Heart left ventricle (tissue), 16 donors: ENCODE data around the gene DPAGT1. TPM values are rescaled to one million over a fixed set of nuclear protein-coding genes. Genes with fewer than 3 reads are reported as not detected.

Source experiments
- ATAC-seq, 4 donors: fragments of 200-7000 bp; cut with Tn5 transposase; one replicate each; pipeline ENCODE4 v1.9.1; 2020 to 2022; ENCODE audit warnings: moderate library complexity in 4 of 4, mild to moderate bottlenecking in 3 of 4, moderate number of reproducible peaks in 1 of 4
- DNase-seq, 5 donors: peaks; one replicate each; pipeline ENCODE4 v3.0.0-alpha.2; 2020
- H3K27ac ChIP-seq, 12 donors: fragments of 200-600 bp; sonication (generic) in 4 of 12; one replicate each; pipeline versions ENCODE4 v1.5.0 to v1.8.0; 2016 to 2022; ENCODE audit warnings: mild to moderate bottlenecking in 2 of 12
- H3K27me3 ChIP-seq, 9 donors: fragments of 200-600 bp; sonication (generic) in 2 of 9; one replicate each; pipeline versions ENCODE4 v1.5.1 to v1.8.0; 2016 to 2022; ENCODE audit warnings: mild to moderate bottlenecking in 3 of 9
- H3K36me3 ChIP-seq, 9 donors: fragments of 200-600 bp; sonication (generic) in 2 of 9; one replicate each; pipeline versions ENCODE4 v1.5.0 to v1.8.0; 2018 to 2022; ENCODE audit warnings: mild to moderate bottlenecking in 2 of 9
- H3K4me1 ChIP-seq, 12 donors: fragments of 200-600 bp; sonication (generic) in 4 of 12; one replicate each; pipeline versions ENCODE4 v1.5.0 to v1.8.0; 2016 to 2022; ENCODE audit warnings: mild to moderate bottlenecking in 3 of 12
- H3K4me3 ChIP-seq, 12 donors: fragments of 200-600 bp; sonication (generic) in 4 of 12; one replicate each; pipeline versions ENCODE4 v1.5.0 to v1.8.0; 2017 to 2022; ENCODE audit warnings: mild to moderate bottlenecking in 9 of 12, moderate library complexity in 4 of 12
- H3K9me3 ChIP-seq, 12 donors: fragments of 200-600 bp; sonication (generic) in 4 of 12; one replicate each; pipeline versions ENCODE4 v1.5.0 to v1.8.0; 2016 to 2022; ENCODE audit warnings: mild to moderate bottlenecking in 1 of 12
- POLR2A ChIP-seq, 2 donors: fragments of 450-650 bp; IDR thresholded peaks; one replicate each; pipeline ENCODE4 v1.6.1; 2017; ENCODE audit warnings: antibody characterized with exemption in 2 of 2, mild to moderate bottlenecking in 2 of 2, moderate library complexity in 2 of 2
- WGBS, 4 donors: extraction: QIAGEN DNeasy Blood & Tissue Kit in 2 of 4; methylation state at CpG; one replicate each; pipeline versions ENCODE4 v1.1.5 to v1.1.7; 2013 to 2018; 5-methylcytosine and 5-hydroxymethylcytosine counted together
- intact Hi-C, 10 donors: fragments of 100-400 bp; cut with DNase I; formaldehyde crosslinking; loops; one replicate each; pipeline versions ENCODE4 v1.11.1 to v1.14.2; 2022
- polyA plus RNA-seq, 2 donors: library from polyadenylated mRNA; stranded (reverse); fragments of 200-250 nt; gene quantifications; one replicate each; pipeline ENCODE4 v1.2.3, GENCODE V29; 2013
- total RNA-seq, 9 donors: library from RNA; depleted of rRNA in 2 of 9; stranded (reverse); fragments of >200 nt in 2 of 9; fragmentation: NEBNext Ultra II Directional in 3 of 9; extraction: Animal tissue kit (Norgen Biotek cat#: 25700) in 3 of 9; gene quantifications; one replicate each; pipeline versions ENCODE4 v1.1.0 to v1.2.4, GENCODE V29; 2016 to 2023
- TF ChIP-seq, protein P1 (sequence below), 12 donors: fragments of 200-600 bp; sonication (generic) in 4 of 12; IDR thresholded peaks; one replicate each; pipeline versions ENCODE4 v1.5.0 to v1.8.0; 2018 to 2022; ENCODE audit warnings: antibody characterized with exemption in 12 of 12, mild to moderate bottlenecking in 5 of 12
- donor health status: ischemic (EF 13 %, LVEDD 7.1; RV severe dilation, severe dysfunction).
- donor health status: healthy with polysubstance abuse.
- donor health status: DM: no; HTN: yes; CAD: no.
- donor health status: DM: no; HTN: no; CAD: no.
- donor health status: ischemic (EF 25% LVEDD 6.9; RV normal size, moderate dysfunction).
- donor health status: ischemic (EF 25% LVEDD 5.7; RV mildly dilated, moderate dysfunction).
- donor health status: healthy.
- donor health status: DM: yes; HTN: yes; CAD: no.
- donor health status: ischemic (EF 35%, LVEDD 5.7; RV mildly dilated, moderate dysfunction).
- donor health status: nonischemic (EF 11% LVEDD 7.7; RV severe dilation, severe dysfunction).
- donor health status: DM: yes; HTN: yes; CAD: no.
- donor health status: PGD.
- donor health status: ischemic (EF 29% LVEDD 5.4; RV normal size, mild dysfunction).
- donor health status: nonischemic (EF 23%, LVEDD 6.1; RV moderate dilation, normal function).

The DPAGT1 gene
- total and polyA plus RNA-seq, 11 donors = 11.2 to 32.9 (median 16.5) TPM

DNA sequence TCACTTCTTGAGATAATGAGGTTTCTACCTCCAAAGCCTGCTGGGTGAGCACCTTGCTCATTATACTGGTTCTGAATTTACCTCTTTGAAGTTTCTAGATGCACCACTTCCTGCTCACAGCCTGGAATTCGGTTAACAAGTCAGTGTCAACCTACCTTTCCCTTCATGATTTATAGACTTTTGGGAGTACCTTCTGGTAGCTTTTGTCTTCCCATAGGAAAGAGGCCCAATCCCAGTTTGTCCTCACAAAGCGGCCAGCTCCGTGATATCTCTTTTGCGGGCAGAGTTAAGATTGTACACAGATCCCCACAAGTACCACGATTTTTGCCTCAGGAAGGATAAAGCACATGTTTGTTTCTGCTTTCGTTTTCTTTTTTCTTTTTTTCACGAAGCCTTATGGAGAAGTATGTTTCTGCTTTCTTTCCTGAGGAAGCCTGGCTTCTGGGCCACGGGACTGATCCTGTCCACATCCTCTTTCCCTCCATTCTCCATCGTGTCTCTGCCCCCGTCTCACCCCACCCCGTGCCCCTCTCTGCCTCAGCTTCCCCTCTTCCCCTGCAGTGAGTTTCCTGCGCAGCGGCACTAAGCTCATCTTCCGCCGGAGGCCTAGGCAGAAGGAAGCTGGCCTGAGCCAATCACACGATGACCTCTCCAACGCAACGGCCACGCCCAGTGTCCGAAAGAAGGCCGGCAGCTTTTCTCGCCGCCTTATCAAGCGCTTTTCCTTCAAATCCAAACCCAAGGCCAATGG, 14.0 kb upstream of the DPAGT1 start:
- no peak for TF ChIP-seq POLR2A (IDR thresholded peaks at IDR 0.05)
- TF ChIP-seq, protein P1, sequence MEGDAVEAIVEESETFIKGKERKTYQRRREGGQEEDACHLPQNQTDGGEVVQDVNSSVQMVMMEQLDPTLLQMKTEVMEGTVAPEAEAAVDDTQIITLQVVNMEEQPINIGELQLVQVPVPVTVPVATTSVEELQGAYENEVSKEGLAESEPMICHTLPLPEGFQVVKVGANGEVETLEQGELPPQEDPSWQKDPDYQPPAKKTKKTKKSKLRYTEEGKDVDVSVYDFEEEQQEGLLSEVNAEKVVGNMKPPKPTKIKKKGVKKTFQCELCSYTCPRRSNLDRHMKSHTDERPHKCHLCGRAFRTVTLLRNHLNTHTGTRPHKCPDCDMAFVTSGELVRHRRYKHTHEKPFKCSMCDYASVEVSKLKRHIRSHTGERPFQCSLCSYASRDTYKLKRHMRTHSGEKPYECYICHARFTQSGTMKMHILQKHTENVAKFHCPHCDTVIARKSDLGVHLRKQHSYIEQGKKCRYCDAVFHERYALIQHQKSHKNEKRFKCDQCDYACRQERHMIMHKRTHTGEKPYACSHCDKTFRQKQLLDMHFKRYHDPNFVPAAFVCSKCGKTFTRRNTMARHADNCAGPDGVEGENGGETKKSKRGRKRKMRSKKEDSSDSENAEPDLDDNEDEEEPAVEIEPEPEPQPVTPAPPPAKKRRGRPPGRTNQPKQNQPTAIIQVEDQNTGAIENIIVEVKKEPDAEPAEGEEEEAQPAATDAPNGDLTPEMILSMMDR (IDR thresholded peaks at IDR 0.05) = no peak
- intact Hi-C loops = loop anchor here in 1 of 10 donors (10.0 kb wide), 1 partner anchor 199 kb away; the partner anchor contains the start of gene MCAM
- H3K4me1 ChIP-seq = peaks cover 0 to 34% (median 3%) of the 10 kb centered on the region in 12 donors
- no peaks in the 10 kb centered on the region for H3K9me3 ChIP-seq
- H3K27ac ChIP-seq = peak overlapping the region in 5 of 12 donors; percentile 3 to 91 (median 42)
- 71 to 76% (median 73%) methylated on average over 24 of the region's 24 CpGs for WGBS, 4 donors
- peak overlapping the region in 2 of 12 donors; percentile 23 to 37 for H3K4me3 ChIP-seq
- peaks cover 0 to 71% (median 57%) of the 10 kb centered on the region in 9 donors for H3K36me3 ChIP-seq
- DNase-seq = peak; percentile 58 to 80 (median 65)
- peak; percentile 37 to 72 (median 59) for ATAC-seq
- no peaks in the 10 kb centered on the region for H3K27me3 ChIP-seq

- no peak for ATAC-seq
- TF ChIP-seq POLR2A (IDR thresholded peaks at IDR 0.05) = no peak
- TF ChIP-seq, protein P1 (IDR thresholded peaks at IDR 0.05) = no peak
- Histone ChIP-seq H3K4me3 (no peak overlapping the region), H3K36me3 (peaks cover 0 to 80% (median 59%) of the 10 kb centered on the region in 9 donors), H3K4me1 (peaks cover 0 to 43% (median 2%) of the 10 kb centered on the region in 12 donors), H3K27me3 (no peaks in the 10 kb centered on the region), H3K9me3 (no peaks in the 10 kb centered on the region), H3K27ac (peak overlapping the region in 2 of 12 donors; percentile 9 to 91)
- intact Hi-C loops = loop anchor here in 1 of 10 donors (10.0 kb wide), 1 partner anchor 200 kb away; the partner anchor contains the start of gene MCAM
- no peak for DNase-seq
- 78 to 84% (median 82%) methylated on average over 5 of the region's 5 CpGs for WGBS, 4 donors
Observed at GRCh38 chr11:119114351-119114750, 12.7 kb upstream of the DPAGT1 start.

DNA sequence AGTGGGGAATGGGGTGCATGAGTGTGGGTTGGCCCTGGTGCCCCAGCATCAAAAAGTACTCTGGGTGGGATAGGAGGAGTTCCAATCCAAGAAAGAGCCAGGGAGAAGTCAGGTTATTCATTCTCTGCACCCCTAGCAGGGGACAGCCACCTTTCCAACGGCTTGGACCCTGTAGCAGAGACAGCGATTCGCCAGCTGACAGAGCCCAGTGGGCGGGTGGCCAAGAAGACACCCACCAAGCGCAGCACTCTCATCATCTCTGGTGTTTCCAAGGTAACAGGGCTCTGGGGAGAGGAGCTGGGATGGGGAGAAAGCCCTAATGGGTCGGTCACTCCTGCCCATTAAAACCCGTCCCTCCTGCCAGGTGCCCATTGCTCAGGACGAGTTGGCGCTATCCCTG, 12.1 kb upstream of the DPAGT1 start:
- DNase-seq (no peak), ATAC-seq (no peak)
- H3K27ac ChIP-seq = no peak overlapping the region
- H3K9me3 ChIP-seq = no peaks in the 10 kb centered on the region
- 93 to 97% (median 95%) methylated on average over 5 to 9 of the region's 9 CpGs for WGBS, 4 donors
- H3K4me3 ChIP-seq = no peak overlapping the region
- no peaks in the 10 kb centered on the region for H3K27me3 ChIP-seq
- intact Hi-C loops = loop anchor here in 1 of 10 donors (10.0 kb wide), 1 partner anchor 201 kb away; the partner anchor contains the start of gene MCAM
- TF ChIP-seq, protein P1 (IDR thresholded peaks at IDR 0.05) = no peak
- TF ChIP-seq POLR2A (IDR thresholded peaks at IDR 0.05) = no peak
- H3K4me1 ChIP-seq = peaks cover 0 to 50% (median 7%) of the 10 kb centered on the region in 12 donors
- H3K36me3 ChIP-seq = peaks cover 0 to 80% (median 59%) of the 10 kb centered on the region in 9 donors

DNA sequence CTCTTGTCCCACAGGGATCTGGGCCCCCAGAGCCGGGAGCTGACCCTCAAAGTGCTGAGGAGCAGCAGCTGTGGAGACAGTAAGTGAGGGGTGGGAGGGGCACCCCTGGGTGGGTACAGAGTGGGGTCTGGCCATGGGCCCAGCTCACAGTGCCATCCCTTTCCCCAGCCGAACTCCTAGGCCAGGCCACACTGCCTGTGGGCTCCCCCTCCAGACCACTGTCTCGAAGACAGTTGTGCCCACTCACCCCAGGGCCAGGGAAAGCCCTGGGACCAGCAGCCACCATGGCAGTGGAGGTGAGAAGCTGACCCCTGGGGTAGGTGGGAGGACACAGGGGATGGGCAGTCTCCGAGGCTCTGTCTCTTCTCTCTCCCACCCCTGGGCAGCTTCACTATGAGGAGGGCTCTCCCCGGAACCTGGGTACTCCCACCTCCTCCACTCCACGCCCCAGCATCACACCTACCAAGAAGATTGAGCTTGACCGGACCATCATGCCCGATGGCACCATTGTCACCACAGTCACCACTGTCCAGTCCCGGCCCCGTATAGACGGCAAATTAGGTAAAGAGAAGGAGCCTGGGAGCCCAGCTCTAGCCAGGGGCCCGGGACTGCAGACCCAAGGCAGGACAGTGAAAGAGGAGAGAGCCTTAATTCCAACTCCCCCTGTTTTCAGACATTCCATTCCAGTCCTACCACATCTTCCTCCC, 10.8 kb upstream of the DPAGT1 start:
- intact Hi-C loops = loop anchor here in 1 of 10 donors (10.0 kb wide), 1 partner anchor 202 kb away; the partner anchor contains the start of gene MCAM
- no peak overlapping the region for H3K4me3 ChIP-seq
- WGBS, 4 donors = 88 to 94% (median 92%) methylated on average over 11 to 12 of the region's 12 CpGs
- H3K27ac ChIP-seq = no peak overlapping the region
- no peaks in the 10 kb centered on the region for H3K9me3 ChIP-seq
- ATAC-seq (no peak), DNase-seq (no peak)
- H3K27me3 ChIP-seq = no peaks in the 10 kb centered on the region
- TF ChIP-seq, protein P1 (IDR thresholded peaks at IDR 0.05) = no peak
- TF ChIP-seq POLR2A (IDR thresholded peaks at IDR 0.05) = no peak
- peaks cover 0 to 58% (median 14%) of the 10 kb centered on the region in 12 donors for H3K4me1 ChIP-seq
- peaks cover 0 to 72% (median 59%) of the 10 kb centered on the region in 9 donors for H3K36me3 ChIP-seq
